Superior temporal gyrus (tissue), 1 donor: ENCODE measurements around the gene RGS13.
A peak's percentile ranks its signal among the peaks of the same experiment; 100 is the strongest.

Experiments
- DNase-seq: peaks from one replicate; pipeline ENCODE4 v3.0.0-alpha.2; 2016; ENCODE audit errors: extremely low spot score

Gene RGS13

GRCh38 chr1:192626366-192627179 is 9.4 kb upstream of the RGS13 start:
- DNase-seq: no peak

GRCh38 chr1:192627901-192628300 is 8.0 kb upstream of the RGS13 start:
- no peak for DNase-seq

GRCh38 chr1:192628396-192629057 is 7.4 kb upstream of the RGS13 start:
- no peak for DNase-seq

DNA sequence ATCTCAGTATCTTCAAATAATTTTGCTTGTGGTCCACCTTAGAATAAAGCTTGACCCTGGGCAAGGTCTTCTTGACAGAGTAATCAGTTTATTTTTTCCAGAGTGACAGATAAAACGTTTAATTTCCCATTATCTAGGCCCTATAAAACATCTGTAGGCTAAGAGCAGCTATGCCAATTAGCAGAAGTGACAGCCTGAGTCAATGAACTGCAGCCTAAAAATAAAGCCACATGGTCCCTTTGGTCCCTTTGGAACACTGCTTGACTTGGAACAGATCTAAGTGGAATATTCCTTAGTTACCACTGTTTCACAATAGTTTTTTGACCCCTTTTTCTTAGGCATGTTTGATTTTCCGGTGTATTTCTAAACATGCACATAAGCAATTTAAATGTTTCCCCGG is 6.3 kb upstream of the RGS13 start:
- DNase-seq: no peak

GRCh38 chr1:192630521-192631287 is 5.2 kb upstream of the RGS13 start:
- DNase-seq: no peak

- DNase-seq: no peak
Measured at GRCh38 chr1:192631749-192632148, 4.2 kb upstream of the RGS13 start.

DNA sequence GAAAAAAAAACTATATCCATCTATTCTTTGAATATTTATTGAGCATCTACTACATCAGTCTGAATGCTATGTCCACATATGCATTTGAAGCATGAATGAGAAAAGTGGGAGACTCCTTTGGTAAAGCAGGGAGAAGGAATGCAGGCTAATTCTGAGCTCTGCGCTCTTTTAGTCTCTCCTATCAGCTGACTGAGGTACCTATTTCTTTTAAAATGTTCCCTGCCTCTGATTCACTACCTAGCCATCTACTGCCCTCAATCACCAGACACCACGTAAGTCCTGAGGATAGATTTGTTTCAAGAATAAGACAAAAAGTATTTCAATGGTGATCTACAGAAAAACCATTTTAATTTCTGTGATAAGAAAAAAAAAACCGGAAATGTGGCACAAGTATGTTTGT is 3.8 kb upstream of the RGS13 start:
- DNase-seq: no peak

DNA sequence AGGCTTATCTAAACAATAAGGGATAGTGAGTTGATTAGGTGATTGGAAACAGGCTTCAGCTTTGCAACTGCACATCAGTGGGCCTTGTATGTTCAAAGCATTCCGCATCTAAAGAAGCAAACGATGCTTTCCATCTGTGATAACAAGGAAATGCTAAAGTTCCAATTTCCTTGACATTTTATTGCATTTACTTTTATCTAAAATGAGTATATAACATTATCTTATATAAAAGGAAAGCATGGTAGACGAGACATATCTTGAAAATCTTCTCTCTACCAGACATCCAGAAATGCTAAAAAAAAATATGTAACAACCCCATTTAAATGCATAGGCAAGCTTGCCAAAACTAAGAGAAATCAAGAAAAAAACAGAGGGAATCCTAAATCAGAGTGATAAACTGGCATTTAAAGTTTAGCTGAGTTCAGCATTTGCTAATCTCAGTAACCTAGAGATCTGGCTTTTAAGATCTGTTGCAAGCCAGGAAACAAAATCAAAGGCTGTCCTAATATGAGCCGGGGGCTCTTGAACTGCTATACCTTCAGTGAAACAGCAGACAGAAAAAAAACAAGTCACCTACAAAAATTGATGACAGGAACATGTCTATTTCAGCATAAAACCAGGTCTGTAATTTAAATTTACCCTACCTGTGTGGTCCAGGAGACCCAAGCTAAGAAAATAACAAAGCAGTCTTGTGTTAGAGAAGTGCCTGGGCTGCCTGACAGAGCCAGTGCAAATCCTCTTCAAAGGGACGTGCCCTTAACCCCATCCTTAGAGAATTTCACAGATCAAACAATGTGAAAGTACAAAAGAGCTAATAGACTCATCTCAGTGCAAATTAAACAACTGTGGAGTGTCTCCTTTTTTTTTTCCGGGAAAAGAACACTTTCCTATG is 3.1 kb upstream of the RGS13 start:
- DNase-seq: no peak

- DNase-seq: no peak
Measured at GRCh38 chr1:192633533-192634253, 2.3 kb upstream of the RGS13 start.

- no peak for DNase-seq
Measured at GRCh38 chr1:192635041-192635440, 906 bp upstream of the RGS13 start.

DNA sequence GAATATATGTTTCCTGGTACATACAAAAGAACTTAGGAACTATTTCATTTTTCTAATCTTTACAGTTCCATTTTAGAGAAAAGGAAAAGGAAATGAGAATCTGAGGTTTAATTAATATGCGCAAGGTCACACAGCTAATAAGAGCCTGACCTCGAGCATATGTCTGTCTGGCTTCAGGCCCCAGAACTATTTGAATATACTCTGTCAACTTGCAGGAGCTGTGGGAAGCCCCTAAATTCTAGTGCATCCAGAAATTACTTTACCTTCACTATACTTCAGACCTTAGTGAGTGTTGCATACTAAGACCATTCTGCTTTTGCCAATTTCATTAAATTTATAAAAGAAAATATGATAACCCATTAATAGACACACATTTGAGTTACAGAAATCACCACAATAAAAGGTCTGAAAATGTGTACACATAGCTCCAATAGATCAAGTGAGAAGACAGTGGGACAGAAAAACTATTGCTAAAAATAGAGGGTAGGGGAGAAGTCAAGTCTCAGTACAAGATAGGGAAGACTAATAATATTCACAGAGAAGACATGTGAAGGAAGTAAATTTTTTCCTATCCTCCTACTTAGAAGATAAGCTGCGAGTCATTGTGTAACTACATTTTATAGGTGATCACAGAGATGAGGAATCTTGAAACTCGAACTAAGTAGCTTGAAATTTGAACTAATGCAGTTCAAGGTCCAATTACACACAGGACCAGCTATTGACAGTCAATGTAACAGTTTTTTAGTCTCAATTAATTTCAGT is 3.8 kb downstream of the RGS13 start:
- no peak for DNase-seq

DNA sequence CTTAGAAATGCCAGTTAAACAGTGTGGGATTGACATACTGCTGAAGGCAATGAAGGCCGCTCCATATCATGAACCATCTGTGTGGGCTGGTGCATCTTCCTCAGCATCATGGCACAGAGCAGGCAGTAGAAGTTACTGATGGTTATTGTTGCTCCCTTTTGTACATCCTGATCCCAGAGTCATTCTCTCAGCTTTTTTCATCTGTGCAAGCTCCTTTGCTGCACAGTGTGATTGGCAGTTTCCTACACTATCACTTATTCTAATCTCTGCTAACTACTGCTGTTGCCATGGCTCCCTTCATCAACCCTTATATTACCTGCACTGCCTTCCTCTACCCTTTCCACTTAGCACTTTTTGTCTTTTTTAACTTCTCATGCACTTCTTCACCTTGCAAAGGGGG is 16.2 kb downstream of the RGS13 start:
- no peak for DNase-seq

DNA sequence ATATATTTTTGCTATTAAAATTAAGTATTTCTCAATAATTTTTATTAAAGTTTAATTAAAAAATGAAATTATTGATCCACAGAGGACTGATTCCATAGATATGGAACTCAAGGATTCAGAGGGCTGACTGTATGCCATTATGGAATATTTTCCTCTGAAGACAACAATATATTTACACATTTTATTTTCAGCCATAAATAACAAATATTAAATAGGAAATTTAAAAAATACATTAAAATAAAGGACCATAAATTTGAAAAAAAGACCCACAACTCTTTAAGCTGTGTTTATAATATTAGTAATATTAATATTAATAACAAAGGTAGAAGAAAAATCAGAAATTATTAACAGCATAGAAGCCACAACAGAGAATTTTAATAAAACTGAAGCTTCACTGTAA is 18.2 kb downstream of the RGS13 start:
- DNase-seq: no peak

- peak; percentile 26 for DNase-seq
Measured at GRCh38 chr1:192654591-192655251, 18.8 kb downstream of the RGS13 start.

DNA sequence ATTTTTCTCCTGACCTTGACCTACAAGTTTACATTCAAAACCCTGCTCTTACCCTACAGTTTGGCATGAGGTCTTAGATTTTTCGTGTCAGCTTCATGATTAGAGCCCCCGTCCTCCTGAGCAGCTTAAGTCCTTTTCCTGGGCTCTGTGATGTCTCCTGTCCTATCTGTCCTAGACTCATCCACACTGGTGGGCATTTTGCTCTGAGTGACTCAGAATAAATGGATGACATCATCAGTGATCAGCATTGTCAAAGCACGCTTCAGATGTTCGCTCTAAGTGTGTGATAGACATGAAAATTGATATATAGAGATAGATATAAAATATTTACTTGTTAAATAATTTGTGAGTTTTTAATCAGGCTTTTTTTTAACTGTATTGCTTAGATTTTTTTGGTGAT is 21.8 kb downstream of the RGS13 start:
- DNase-seq: no peak

GRCh38 chr1:192658255-192658654 is 22.3 kb downstream of the RGS13 start:
- DNase-seq: no peak

GRCh38 chr1:192660613-192661012 is 24.7 kb downstream of the RGS13 start:
- no peak for DNase-seq

GRCh38 chr1:192668409-192668983 is 32.5 kb downstream of the RGS13 start:
- no peak for DNase-seq

GRCh38 chr1:192669174-192669573 is 33.2 kb downstream of the RGS13 start:
- no peak for DNase-seq
